Measurements from ENCODE around the gene GABRG2. TPM values are rescaled to one million over a fixed set of nuclear protein-coding genes. Genes with fewer than 3 reads are reported as not detected.

The GABRG2 gene
- polyA plus RNA-seq, 1 donor (not counting 4 experiments of a cell fraction or from before 2014, with no cell fraction given): not detected

- no peaks in the 10 kb centered on the region for H4K20me1 ChIP-seq (ENCODE audit: control insufficient read depth, extremely low read depth, insufficient read depth, low read length)
- H3K9me1 ChIP-seq (ENCODE audit: control insufficient read depth, extremely low read depth, insufficient read depth, low read length): no peaks in the 10 kb centered on the region
- H3K79me2 ChIP-seq (ENCODE audit: control insufficient read depth, insufficient read depth, low read length): no peaks in the 10 kb centered on the region
- no peak overlapping the region for H3K9ac ChIP-seq (ENCODE audit: control insufficient read depth, extremely low read depth, insufficient read depth, low read length)
- no peak for FAIRE-seq
- no peaks in the 10 kb centered on the region for H3K4me1 ChIP-seq (ENCODE audit: control insufficient read depth, extremely low read depth, insufficient read depth, low read length)
- H3K4me2 ChIP-seq (ENCODE audit: control insufficient read depth, extremely low read depth, insufficient read depth, low read depth, low read length): no peak overlapping the region
- TF ChIP-seq, protein P1, sequence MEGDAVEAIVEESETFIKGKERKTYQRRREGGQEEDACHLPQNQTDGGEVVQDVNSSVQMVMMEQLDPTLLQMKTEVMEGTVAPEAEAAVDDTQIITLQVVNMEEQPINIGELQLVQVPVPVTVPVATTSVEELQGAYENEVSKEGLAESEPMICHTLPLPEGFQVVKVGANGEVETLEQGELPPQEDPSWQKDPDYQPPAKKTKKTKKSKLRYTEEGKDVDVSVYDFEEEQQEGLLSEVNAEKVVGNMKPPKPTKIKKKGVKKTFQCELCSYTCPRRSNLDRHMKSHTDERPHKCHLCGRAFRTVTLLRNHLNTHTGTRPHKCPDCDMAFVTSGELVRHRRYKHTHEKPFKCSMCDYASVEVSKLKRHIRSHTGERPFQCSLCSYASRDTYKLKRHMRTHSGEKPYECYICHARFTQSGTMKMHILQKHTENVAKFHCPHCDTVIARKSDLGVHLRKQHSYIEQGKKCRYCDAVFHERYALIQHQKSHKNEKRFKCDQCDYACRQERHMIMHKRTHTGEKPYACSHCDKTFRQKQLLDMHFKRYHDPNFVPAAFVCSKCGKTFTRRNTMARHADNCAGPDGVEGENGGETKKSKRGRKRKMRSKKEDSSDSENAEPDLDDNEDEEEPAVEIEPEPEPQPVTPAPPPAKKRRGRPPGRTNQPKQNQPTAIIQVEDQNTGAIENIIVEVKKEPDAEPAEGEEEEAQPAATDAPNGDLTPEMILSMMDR (optimal IDR thresholded peaks at IDR 0.05 in 1 of 3, IDR thresholded peaks at IDR 0.05 in 1 of 3, conservative IDR thresholded peaks at IDR 0.05 in 1 of 3; ENCODE audit: extremely low read depth in 1 of 3, insufficient read depth in 2 of 3, low read length in 3 of 3): no peak
- TF ChIP-seq EZH2 (IDR thresholded peaks at IDR 0.05; ENCODE audit: low read length): no peak
- no peaks in the 10 kb centered on the region for H3K36me3 ChIP-seq (ENCODE audit: control insufficient read depth in 2 of 2, extremely low read depth in 1 of 2, insufficient read depth in 2 of 2, low read length in 2 of 2)
- H3K9me3 ChIP-seq (ENCODE audit: control insufficient read depth, low read depth, low read length): no peaks in the 10 kb centered on the region
- no peak overlapping the region for H3K4me3 ChIP-seq (ENCODE audit: control insufficient read depth in 2 of 3, extremely low read depth in 1 of 3, insufficient read depth in 2 of 3, low read depth in 1 of 3, low read length in 3 of 3)
- dilution Hi-C loops (cut with MboI; ENCODE audit: extremely low pct_ligation_motif_present, low sequenced_read_pairs): no loop called here
- DNase-seq (ENCODE audit: low read depth, low spot score): no peak
- H2AFZ ChIP-seq (ENCODE audit: control insufficient read depth, low read length): no peak overlapping the region
- H3K27me3 ChIP-seq (ENCODE audit: control insufficient read depth, extremely low read depth, insufficient read depth, low read length): no peaks in the 10 kb centered on the region
- H3K27ac ChIP-seq (ENCODE audit: control insufficient read depth, insufficient read depth, low read length): no peak overlapping the region
Measured at GRCh38 chr5:162107591-162107990, 40.0 kb downstream of the GABRG2 start.

- no peak overlapping the region for H3K4me3 ChIP-seq (ENCODE audit: control insufficient read depth in 2 of 3, extremely low read depth in 1 of 3, insufficient read depth in 2 of 3, low read depth in 1 of 3, low read length in 3 of 3)
- no peaks in the 10 kb centered on the region for H4K20me1 ChIP-seq (ENCODE audit: control insufficient read depth, extremely low read depth, insufficient read depth, low read length)
- H2AFZ ChIP-seq (ENCODE audit: control insufficient read depth, low read length): no peak overlapping the region
- no peaks in the 10 kb centered on the region for H3K9me1 ChIP-seq (ENCODE audit: control insufficient read depth, extremely low read depth, insufficient read depth, low read length)
- no peaks in the 10 kb centered on the region for H3K4me1 ChIP-seq (ENCODE audit: control insufficient read depth, extremely low read depth, insufficient read depth, low read length)
- no peak overlapping the region for H3K9ac ChIP-seq (ENCODE audit: control insufficient read depth, extremely low read depth, insufficient read depth, low read length)
- no peak for TF ChIP-seq EZH2 (IDR thresholded peaks at IDR 0.05; ENCODE audit: low read length)
- TF ChIP-seq, protein P1 (optimal IDR thresholded peaks at IDR 0.05 in 1 of 3, IDR thresholded peaks at IDR 0.05 in 1 of 3, conservative IDR thresholded peaks at IDR 0.05 in 1 of 3; ENCODE audit: extremely low read depth in 1 of 3, insufficient read depth in 2 of 3, low read length in 3 of 3): no peak
- no peaks in the 10 kb centered on the region for H3K79me2 ChIP-seq (ENCODE audit: control insufficient read depth, insufficient read depth, low read length)
- DNase-seq (ENCODE audit: low read depth, low spot score): no peak
- dilution Hi-C loops (cut with MboI; ENCODE audit: extremely low pct_ligation_motif_present, low sequenced_read_pairs): no loop called here
- H3K4me2 ChIP-seq (ENCODE audit: control insufficient read depth, extremely low read depth, insufficient read depth, low read depth, low read length): no peak overlapping the region
- H3K9me3 ChIP-seq (ENCODE audit: control insufficient read depth, low read depth, low read length): no peaks in the 10 kb centered on the region
- H3K36me3 ChIP-seq (ENCODE audit: control insufficient read depth in 2 of 2, extremely low read depth in 1 of 2, insufficient read depth in 2 of 2, low read length in 2 of 2): no peaks in the 10 kb centered on the region
- FAIRE-seq: no peak
- no peak overlapping the region for H3K27ac ChIP-seq (ENCODE audit: control insufficient read depth, insufficient read depth, low read length)
- H3K27me3 ChIP-seq (ENCODE audit: control insufficient read depth, extremely low read depth, insufficient read depth, low read length): no peaks in the 10 kb centered on the region
Measured at GRCh38 chr5:162119801-162120200, 52.2 kb downstream of the GABRG2 start.

All from keratinocyte (primary cell).